HepG2 (cell line): Measurements from ENCODE around the gene ANKZF1. TPM values are rescaled to one million over a fixed set of nuclear protein-coding genes. Genes with fewer than 3 reads are reported as not detected.
A peak's percentile ranks its signal among the peaks of the same experiment; 100 is the strongest.

Source experiments
- ATAC-seq: fragments of 200-7000 bp; cut with Tn5 transposase; 3 replicates; pipeline ENCODE4 v1.9.1; 2020; ENCODE audit warnings: mild to moderate bottlenecking, moderate library complexity
- BruUV-seq: library from RNA; stranded (reverse); fragments of 400-500 nt; replicated peaks from 2 replicates; lab custom pipeline; 2021; lab: Mats Ljungman, UMichigan
- CTCF ChIA-PET: fragments of 300-600 bp; formaldehyde crosslinking; extraction: SDS; loops from one replicate; lab custom pipeline; 2021; ENCODE audit warnings: low total read pairs, inconsistent platforms, low intra/inter-chr PET ratio; lab: Yijun Ruan, JAX
- POLR2A ChIA-PET: fragments of 350-600 bp; sonication (Branson Sonifier 250); formaldehyde crosslinking; loops from one replicate; lab custom pipeline; 2020; ENCODE audit warnings: antibody characterized with exemption, inconsistent platforms; lab: Yijun Ruan, JAX
- DNase-seq: peaks from one replicate; pipeline ENCODE4 v3.0.0-alpha.2; 2015; ENCODE audit warnings: low spot score
- FAIRE-seq: peaks from 3 replicates; lab custom pipeline; 2011; peaks lifted over from hg19 to GRCh38; lab: Jason Lieb, UNC
- H2AFZ ChIP-seq: one replicate; pipeline ENCODE4 v1.6.1; 2011; ENCODE audit warnings: low read length, inconsistent platforms
- H3K27ac ChIP-seq: fragments of 300-600 bp; 3 replicates; pipeline ENCODE4 v1.8.0; 2011; ENCODE audit warnings: mixed run types, mild to moderate bottlenecking, mixed read lengths, low read length, inconsistent platforms; ENCODE audit not compliant: insufficient read depth; ENCODE audit errors: extremely low read length
- H3K27me3 ChIP-seq, 2 experiments: fragments of 200-600 bp in 1 of 2; 2 replicates in 1 of 2; 3 replicates in 1 of 2; pipeline versions ENCODE4 v1.6.0 to v1.8.0; 2011; ENCODE audit warnings: low read length in 2 of 2, mild to moderate bottlenecking in 2 of 2, moderate library complexity in 2 of 2, inconsistent platforms in 1 of 2; ENCODE audit not compliant: insufficient read depth in 2 of 2, control insufficient read depth in 1 of 2
- H3K36me3 ChIP-seq, 2 experiments: fragments of 200-600 bp in 1 of 2; replicated peaks in 1 of 2; 2 replicates in 1 of 2; 3 replicates in 1 of 2; pipeline versions ENCODE4 v1.5.1 to v1.8.0; 2011; ENCODE audit warnings: low read length in 2 of 2, inconsistent platforms in 1 of 2; ENCODE audit not compliant: insufficient read depth in 2 of 2, control insufficient read depth in 1 of 2
- H3K4me1 ChIP-seq: 2 replicates; pipeline ENCODE4 v1.5.1; 2012; ENCODE audit warnings: low read length, inconsistent platforms; ENCODE audit not compliant: insufficient read depth
- H3K4me2 ChIP-seq: 2 replicates; pipeline ENCODE4 v1.6.0; 2011; ENCODE audit warnings: low read depth, low read length, inconsistent platforms
- H3K4me3 ChIP-seq, 3 experiments: fragments of 200-600 bp in 1 of 3; sonication (generic), shearing (Covaris generic) in 1 of 3; replicated peaks in 1 of 3; 2 replicates each; pipeline ENCODE4 v1.5.1; 2011 to 2016; ENCODE audit warnings: low read length in 3 of 3, inconsistent platforms in 2 of 3, low read depth in 2 of 3, mild to moderate bottlenecking in 2 of 3, control low read depth in 1 of 3, mixed read lengths in 1 of 3; ENCODE audit not compliant: insufficient read depth in 1 of 3
- H3K79me2 ChIP-seq: one replicate; pipeline ENCODE4 v1.6.1; 2011; ENCODE audit warnings: low read length, inconsistent platforms; ENCODE audit not compliant: insufficient read depth
- H3K9ac ChIP-seq: 2 replicates; pipeline ENCODE4 v1.6.0; 2011; ENCODE audit warnings: mild to moderate bottlenecking, low read depth, low read length, inconsistent platforms; ENCODE audit not compliant: insufficient read depth
- H3K9me3 ChIP-seq: 2 replicates; pipeline ENCODE4 v1.5.1; 2012; ENCODE audit warnings: mild to moderate bottlenecking, low read length
- H4K20me1 ChIP-seq: 2 replicates; pipeline ENCODE4 v1.6.0; 2011; ENCODE audit warnings: inconsistent platforms, mild to moderate bottlenecking, low read length, moderate library complexity; ENCODE audit not compliant: insufficient read depth
- ADNP ChIP-seq: sonication (generic); formaldehyde crosslinking; IDR thresholded peaks from 2 replicates; pipeline ENCODE4 v1.4.0; 2020; ENCODE audit warnings: missing genetic modification reagents
- ARNT ChIP-seq: fragments of 450-650 bp; IDR thresholded peaks from 2 replicates; pipeline ENCODE4 v1.6.1; 2017
- ATM ChIP-seq: fragments of 450-650 bp; IDR thresholded peaks from 2 replicates; pipeline ENCODE4 v1.7.1; 2017; ENCODE audit warnings: mild to moderate bottlenecking, borderline replicate concordance
- CBX2 ChIP-seq, 2 experiments: fragments of 200-600 bp in 1 of 2; sonication (generic); formaldehyde crosslinking in 1 of 2; IDR thresholded peaks; 2 replicates each; pipeline versions ENCODE4 v1.7.0 to v1.8.1; 2018 to 2022; ENCODE audit warnings: low read depth in 2 of 2, low read length in 1 of 2, mild to moderate bottlenecking in 1 of 2, missing genetic modification reagents in 1 of 2
- EED ChIP-seq: sonication (generic); formaldehyde crosslinking; IDR thresholded peaks from 2 replicates; pipeline ENCODE4 v1.5.0; 2020; ENCODE audit warnings: mild to moderate bottlenecking, missing genetic modification reagents
- LCORL ChIP-seq, 2 experiments: fragments of 450-650 bp in 1 of 2; sonication (generic) in 1 of 2; formaldehyde crosslinking in 1 of 2; IDR thresholded peaks; 2 replicates each; pipeline versions ENCODE4 v1.5.0 to v1.6.1; 2017 to 2020; ENCODE audit warnings: antibody characterized with exemption in 1 of 2, missing genetic modification reagents in 1 of 2
- NFIB ChIP-seq: sonication (generic); formaldehyde crosslinking; IDR thresholded peaks from 2 replicates; pipeline ENCODE4 v1.9.0; 2021; ENCODE audit warnings: missing genetic modification reagents, mild to moderate bottlenecking, borderline replicate concordance
- PREB ChIP-seq: sonication (generic); formaldehyde crosslinking; IDR thresholded peaks from 2 replicates; pipeline ENCODE4 v1.4.0; 2020; ENCODE audit warnings: missing genetic modification reagents
- SIX4 ChIP-seq: sonication (generic); formaldehyde crosslinking; IDR thresholded peaks from 2 replicates; pipeline ENCODE4 v1.4.0; 2020; ENCODE audit warnings: missing genetic modification reagents
- SP2 ChIP-seq: sonication (generic); formaldehyde crosslinking; IDR thresholded peaks from 2 replicates; pipeline ENCODE4 v1.5.1; 2020; ENCODE audit warnings: mild to moderate bottlenecking, missing genetic modification reagents
- ZC3H13 ChIP-seq: sonication (generic); formaldehyde crosslinking; IDR thresholded peaks from 2 replicates; pipeline ENCODE4 v1.8.1; 2023; ENCODE audit warnings: mild to moderate bottlenecking, missing genetic modification reagents, moderate library complexity
- ZNF101 ChIP-seq: sonication (generic); formaldehyde crosslinking; IDR thresholded peaks from 2 replicates; pipeline ENCODE4 v1.4.0; 2020; ENCODE audit warnings: mild to moderate bottlenecking, low read depth, missing genetic modification reagents, borderline replicate concordance
- ZNF274 ChIP-seq: sonication (generic); formaldehyde crosslinking; IDR thresholded peaks from 2 replicates; pipeline ENCODE4 v1.5.1; 2020; ENCODE audit warnings: mild to moderate bottlenecking, missing genetic modification reagents
- ZNF788 ChIP-seq: sonication (generic); formaldehyde crosslinking; IDR thresholded peaks from 2 replicates; pipeline ENCODE4 v1.5.0; 2020; ENCODE audit warnings: mild to moderate bottlenecking, missing genetic modification reagents, borderline replicate concordance
- ZSCAN20 ChIP-seq: sonication (generic); formaldehyde crosslinking; IDR thresholded peaks from 2 replicates; pipeline ENCODE4 v1.4.0; 2020; ENCODE audit warnings: missing genetic modification reagents, mild to moderate bottlenecking, borderline replicate concordance
- WGBS: methylation state at CpG from one replicate; pipeline ENCODE4 v1.1.6; 2017; ENCODE audit warnings: low lambda C conversion rate; 5-methylcytosine and 5-hydroxymethylcytosine counted together
- in situ Hi-C: cut with HindIII; loops from 2 replicates; pipeline ENCODE4 v1.10.0; 2017; ENCODE audit warnings: low pct_unique_long_range_greater_than_20kb; ENCODE audit not compliant: extremely low pct_ligation_motif_present
- intact Hi-C: fragments of 100-400 bp; cut with micrococcal nuclease; formaldehyde crosslinking; loops from one replicate; pipeline ENCODE4 v1.10.0; 2022; ENCODE audit not compliant: unreplicated experiment
- polyA plus RNA-seq, 8 experiments: library from polyadenylated mRNA; depleted of rRNA in 3 of 8; stranded (reverse) in 7 of 8; unstranded in 1 of 8; fragments of >200 nt; fragmentation: Illumina TruSeq in 4 of 8; extraction: Trizol in 4 of 8; gene quantifications; 2 replicates each; pipeline versions ENCODE4 v1.2.1 to v1.2.3, GENCODE V29; 2011 to 2016; ENCODE audit warnings: low read depth in 4 of 8, missing spikeins in 1 of 8, mixed read lengths in 1 of 8; ENCODE audit not compliant: insufficient read depth in 1 of 8
- total RNA-seq, 5 experiments: library from RNA; depleted of rRNA; stranded (reverse); fragments of >200 nt; fragmentation: Illumina TruSeq; extraction: Trizol; gene quantifications; 2 replicates each; pipeline ENCODE4 v1.2.3, GENCODE V29; 2016; ENCODE audit warnings: low read depth in 1 of 5
- TF ChIP-seq, protein P1 (sequence below): sonication (generic); formaldehyde crosslinking; conservative IDR thresholded peaks from 2 replicates; pipeline ENCODE4 v1.8.0; 2022; ENCODE audit warnings: mild to moderate bottlenecking, moderate library complexity, missing genetic modification reagents
- TF ChIP-seq, protein P2 (sequence below): sonication (generic); formaldehyde crosslinking; IDR thresholded peaks from 2 replicates; pipeline ENCODE4 v1.8.1; 2023; ENCODE audit warnings: missing genetic modification reagents, mild to moderate bottlenecking, borderline replicate concordance
- TF ChIP-seq, protein P3 (sequence below): sonication (generic); formaldehyde crosslinking; IDR thresholded peaks from 2 replicates; pipeline ENCODE4 v1.4.0; 2020; ENCODE audit warnings: missing genetic modification reagents

Gene ANKZF1
- total and polyA plus RNA-seq, 2 of the 13 experiments (the other 11 are each of a cell fraction or from before 2014, with no cell fraction given) = 25.3 to 128 TPM

- Histone ChIP-seq H3K9me3 (no peaks in the 10 kb centered on the region), H3K4me3 (no peak overlapping the region), H3K27ac (no peak overlapping the region), H3K4me2 (no peak overlapping the region), H3K36me3 (peaks cover 30 to 48% of the 10 kb centered on the region in 2 experiments), H3K27me3 (no peaks in the 10 kb centered on the region), H4K20me1 (no peaks in the 10 kb centered on the region), H3K4me1 (peaks cover 9% of the 10 kb centered on the region), H3K9ac (no peak overlapping the region), H3K79me2 (peaks cover 11% of the 10 kb centered on the region)
- intact Hi-C loops = no loop called here
- 96% methylated on average over 2 of the region's 2 CpGs for WGBS
- in situ Hi-C loops = no loop called here
- ATAC-seq (no peak), FAIRE-seq (peak; percentile 47)
- CTCF ChIA-PET = no interaction called here
- POLR2A ChIA-PET = interaction anchor here (0.8 to 2.1 kb wide), 2 partner anchors 9 to 22 kb away, joined by 3 to 11 read pairs; partner anchors contain the start of gene ZFAND2B
- TF ChIP-seq ZSCAN20 (CRISPR knock-in tag) (no peak), CBX2 (IDR thresholded peaks at IDR 0.05; ENCODE audit: low read depth, low read length) (no peak), CBX2 (CRISPR knock-in tag; IDR thresholded peaks at IDR 0.05; ENCODE audit: low read depth) (no peak), ZC3H13 (CRISPR knock-in tag) (no peak), ATM (no peak), ARNT (no peak), PREB (no peak), LCORL (IDR thresholded peaks at IDR 0.05) (no peak), LCORL (CRISPR knock-in tag; IDR thresholded peaks at IDR 0.05) (no peak), EED (CRISPR knock-in tag) (no peak), SIX4 (CRISPR knock-in tag) (no peak), ZNF274 (CRISPR knock-in tag) (no peak), ADNP (CRISPR knock-in tag) (no peak), NFIB (CRISPR knock-in tag) (no peak), ZNF788 (CRISPR knock-in tag) (no peak), SP2 (CRISPR knock-in tag) (no peak), ZNF101 (CRISPR knock-in tag) (no peak)
- TF ChIP-seq, protein P1, sequence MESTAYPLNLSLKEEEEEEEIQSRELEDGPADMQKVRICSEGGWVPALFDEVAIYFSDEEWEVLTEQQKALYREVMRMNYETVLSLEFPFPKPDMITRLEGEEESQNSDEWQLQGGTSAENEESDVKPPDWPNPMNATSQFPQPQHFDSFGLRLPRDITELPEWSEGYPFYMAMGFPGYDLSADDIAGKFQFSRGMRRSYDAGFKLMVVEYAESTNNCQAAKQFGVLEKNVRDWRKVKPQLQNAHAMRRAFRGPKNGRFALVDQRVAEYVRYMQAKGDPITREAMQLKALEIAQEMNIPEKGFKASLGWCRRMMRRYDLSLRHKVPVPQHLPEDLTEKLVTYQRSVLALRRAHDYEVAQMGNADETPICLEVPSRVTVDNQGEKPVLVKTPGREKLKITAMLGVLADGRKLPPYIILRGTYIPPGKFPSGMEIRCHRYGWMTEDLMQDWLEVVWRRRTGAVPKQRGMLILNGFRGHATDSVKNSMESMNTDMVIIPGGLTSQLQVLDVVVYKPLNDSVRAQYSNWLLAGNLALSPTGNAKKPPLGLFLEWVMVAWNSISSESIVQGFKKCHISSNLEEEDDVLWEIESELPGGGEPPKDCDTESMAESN (CRISPR knock-in tag) = no peak
- TF ChIP-seq, protein P2, sequence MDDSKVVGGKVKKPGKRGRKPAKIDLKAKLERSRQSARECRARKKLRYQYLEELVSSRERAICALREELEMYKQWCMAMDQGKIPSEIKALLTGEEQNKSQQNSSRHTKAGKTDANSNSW (CRISPR knock-in tag) = no peak
- TF ChIP-seq, protein P3, sequence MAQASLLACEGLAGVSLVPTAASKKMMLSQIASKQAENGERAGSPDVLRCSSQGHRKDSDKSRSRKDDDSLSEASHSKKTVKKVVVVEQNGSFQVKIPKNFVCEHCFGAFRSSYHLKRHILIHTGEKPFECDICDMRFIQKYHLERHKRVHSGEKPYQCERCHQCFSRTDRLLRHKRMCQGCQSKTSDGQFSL (CRISPR knock-in tag) = no peak
- TF ChIP-seq, all 625 proteins: peak for 0
- no peak for DNase-seq
- BruUV-seq = no TSS peak
- no peak overlapping the region for H2AFZ ChIP-seq
These were observed 45.5 kb upstream of the ANKZF1 start for GRCh38 chr2:219184121-219184520.
